Pulmonary artery endothelial cell (primary cell): ENCODE results near the gene NAP1L1. TPM values are rescaled to one million over a fixed set of nuclear protein-coding genes. Genes with fewer than 3 reads are reported as not detected.

Source experiments
- DNase-seq: peaks from one replicate; pipeline ENCODE4 v3.0.0-alpha.2; 2011; ENCODE audit warnings: low read depth, low spot score
- total RNA-seq: library from RNA; depleted of rRNA; stranded (reverse); fragments of >200 nt; gene quantifications from 2 replicates; pipeline ENCODE4 v1.2.3, GENCODE V29; 2014

The NAP1L1 gene
- 324 and 354 TPM in 2 replicates for total RNA-seq

DNA sequence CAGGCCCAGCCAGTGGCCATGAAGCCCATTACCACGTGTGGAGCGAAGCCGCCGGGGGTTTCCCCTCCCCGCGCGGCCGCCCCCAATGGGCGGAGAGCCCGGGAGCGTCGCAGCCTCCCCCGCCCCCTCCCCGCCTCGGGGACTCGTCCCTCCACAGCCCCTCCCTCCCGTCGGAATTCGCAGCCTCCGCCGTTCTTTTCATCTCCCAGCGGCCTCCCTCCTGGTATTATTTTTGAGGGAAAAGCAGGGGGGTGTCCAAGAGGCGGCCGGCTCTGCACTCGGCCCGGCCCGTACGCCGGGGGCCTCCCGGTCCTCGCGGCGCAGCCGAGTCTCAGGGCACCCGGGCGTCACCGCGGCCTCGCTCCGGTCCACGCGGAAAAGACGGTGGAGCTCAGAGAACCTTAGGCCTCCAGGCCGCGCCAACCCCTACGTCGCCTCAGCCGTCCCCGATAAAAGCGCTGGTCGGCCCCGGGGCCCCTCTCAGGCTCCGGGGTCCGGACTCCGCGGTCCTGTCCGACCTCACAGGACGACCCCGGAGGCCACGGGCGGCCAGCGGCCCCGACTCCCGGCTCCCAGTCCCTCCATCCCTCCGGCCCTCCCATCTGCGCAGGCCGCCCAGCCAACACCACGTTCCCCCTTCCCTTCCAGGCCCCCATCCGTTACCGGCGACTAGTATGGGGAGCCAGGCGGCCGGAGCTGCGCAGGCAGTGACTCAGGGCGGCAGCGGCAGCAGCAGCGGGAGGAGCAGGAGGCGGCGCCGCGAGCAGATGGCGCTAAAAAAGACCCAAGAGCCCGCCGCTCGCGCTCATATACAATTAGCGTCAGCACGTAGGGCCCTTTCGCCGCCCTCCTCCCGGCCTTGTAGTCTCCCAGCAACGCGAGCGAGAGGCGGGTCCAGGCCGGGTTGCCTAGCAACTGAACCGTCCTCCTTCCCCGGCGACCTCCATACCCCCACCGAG is at the start of gene NAP1L1:
Gene NAP1L1 (minus strand): TSS at position 782 of the 959 bp plus-strand sequence. CDS start 10,466 bp downstream, outside the sequence.
- peak; percentile 94 for DNase-seq

- DNase-seq, result no peak
These were observed 43.1 kb upstream of the NAP1L1 start for GRCh38 chr12:76127588-76127987.

DNA sequence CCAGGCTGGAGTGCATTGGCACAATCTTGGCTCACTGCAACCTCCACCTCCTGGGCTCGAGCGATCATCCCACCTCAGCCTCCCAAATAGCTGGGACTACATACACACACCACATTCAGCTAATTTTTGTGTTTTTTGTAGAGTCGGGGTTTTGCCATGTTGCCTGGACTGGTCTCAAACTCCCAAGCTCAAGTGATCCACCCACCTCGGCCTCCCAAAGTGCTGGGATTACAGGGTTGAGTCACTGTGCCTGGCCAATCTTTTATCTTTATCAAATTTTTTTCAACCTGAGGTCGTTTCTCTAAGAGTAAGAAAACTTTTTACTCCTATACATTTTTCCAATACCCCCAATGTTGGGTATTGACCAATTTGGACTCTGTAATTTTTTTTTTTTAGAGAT is 40.0 kb upstream of the NAP1L1 start:
- no peak for DNase-seq

DNA sequence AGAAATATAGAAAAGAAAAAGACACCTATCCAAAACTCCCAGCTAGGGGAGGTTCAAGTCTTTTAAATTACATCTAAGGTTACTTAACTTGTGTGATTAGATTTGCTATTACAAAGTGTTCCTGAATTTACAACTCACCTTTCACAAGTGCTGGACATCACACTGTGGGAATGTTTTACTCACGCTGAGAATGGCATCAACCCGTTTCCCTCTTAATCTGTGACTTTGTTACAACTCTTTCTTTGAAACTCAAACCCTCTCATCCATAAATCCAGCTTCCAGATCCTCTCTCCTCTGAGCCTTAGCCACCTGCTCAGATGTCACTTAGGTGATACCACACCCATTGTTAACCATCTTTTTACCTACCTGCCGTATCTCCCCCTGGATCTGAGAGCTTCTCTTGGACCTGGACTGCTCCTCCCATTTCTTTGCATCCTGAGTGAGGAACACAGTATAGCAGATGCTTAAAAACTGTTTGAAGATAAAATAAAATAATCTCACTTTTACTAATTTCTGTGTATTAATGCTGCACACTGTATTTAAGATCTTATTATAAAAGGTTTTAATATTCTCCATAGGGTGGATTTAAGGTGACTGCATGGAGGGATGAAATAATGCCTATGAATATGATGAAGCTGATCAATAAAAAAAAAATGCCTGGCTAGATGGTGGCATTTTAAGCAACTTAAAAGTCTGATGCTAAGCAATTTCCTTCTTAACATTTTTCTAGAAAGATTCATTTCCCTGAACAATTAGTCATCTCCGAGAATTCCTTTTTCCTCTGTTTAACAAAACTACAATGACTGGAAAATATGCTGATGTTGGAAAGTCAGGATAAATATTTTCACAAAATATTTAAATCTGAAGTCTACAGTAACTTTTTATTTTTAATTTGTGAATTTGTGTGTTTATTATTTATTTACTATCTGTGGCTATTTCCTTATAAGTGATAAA is 39.1 kb upstream of the NAP1L1 start:
- DNase-seq, result peak; percentile 57

GRCh38 chr12:76119887-76120286 is 35.4 kb upstream of the NAP1L1 start:
- DNase-seq, result no peak

DNA sequence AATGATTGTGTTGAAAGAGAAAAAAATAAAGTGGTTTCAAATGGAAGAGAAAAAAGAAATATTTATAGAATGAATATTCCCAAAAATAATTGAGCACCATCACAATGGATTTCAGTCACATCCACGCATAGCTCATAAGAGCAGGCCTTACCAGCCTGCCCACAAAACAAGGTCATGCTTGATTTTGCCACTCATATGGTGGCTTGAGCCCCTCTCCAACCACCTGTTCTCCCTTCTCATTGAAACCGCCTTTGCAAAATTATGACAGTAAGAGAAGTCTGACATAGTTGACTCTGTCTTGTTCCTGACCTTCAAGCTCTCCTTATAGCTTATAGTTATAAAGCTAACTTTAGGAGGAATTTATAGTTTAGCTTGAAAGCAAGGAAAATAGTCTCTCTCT is 33.3 kb upstream of the NAP1L1 start:
- no peak for DNase-seq

DNA sequence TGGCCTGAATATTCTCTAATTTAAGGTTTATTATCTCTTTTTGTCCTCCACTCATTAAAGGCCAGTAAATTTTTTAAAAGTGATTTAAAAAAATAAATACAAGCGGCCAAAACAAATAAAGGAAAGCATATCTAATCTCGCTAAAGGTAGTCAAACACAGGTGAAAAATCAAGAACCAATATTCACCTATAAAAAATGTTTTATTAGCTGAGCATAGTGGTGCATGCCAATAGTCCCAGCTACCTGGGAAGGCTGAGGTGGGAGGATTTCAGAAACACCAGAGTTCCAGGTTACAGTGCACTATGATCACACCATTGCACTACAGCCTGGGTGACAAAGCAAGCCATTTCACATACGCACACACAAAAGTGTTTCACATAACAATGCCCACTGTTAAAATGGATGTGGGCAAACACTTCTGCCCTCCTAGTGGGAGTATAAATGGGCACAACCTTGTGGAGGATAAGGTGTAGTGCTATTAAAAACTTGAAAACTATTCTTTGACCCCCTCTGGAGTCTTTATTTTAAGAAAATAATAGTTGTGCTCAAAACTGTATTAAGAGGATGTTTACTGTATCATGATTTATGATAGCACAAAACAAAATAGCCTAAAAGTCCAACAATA is 32.7 kb upstream of the NAP1L1 start:
- DNase-seq, result no peak

- DNase-seq, result no peak
These were observed 29.6 kb upstream of the NAP1L1 start for GRCh38 chr12:76113800-76114757.

DNA sequence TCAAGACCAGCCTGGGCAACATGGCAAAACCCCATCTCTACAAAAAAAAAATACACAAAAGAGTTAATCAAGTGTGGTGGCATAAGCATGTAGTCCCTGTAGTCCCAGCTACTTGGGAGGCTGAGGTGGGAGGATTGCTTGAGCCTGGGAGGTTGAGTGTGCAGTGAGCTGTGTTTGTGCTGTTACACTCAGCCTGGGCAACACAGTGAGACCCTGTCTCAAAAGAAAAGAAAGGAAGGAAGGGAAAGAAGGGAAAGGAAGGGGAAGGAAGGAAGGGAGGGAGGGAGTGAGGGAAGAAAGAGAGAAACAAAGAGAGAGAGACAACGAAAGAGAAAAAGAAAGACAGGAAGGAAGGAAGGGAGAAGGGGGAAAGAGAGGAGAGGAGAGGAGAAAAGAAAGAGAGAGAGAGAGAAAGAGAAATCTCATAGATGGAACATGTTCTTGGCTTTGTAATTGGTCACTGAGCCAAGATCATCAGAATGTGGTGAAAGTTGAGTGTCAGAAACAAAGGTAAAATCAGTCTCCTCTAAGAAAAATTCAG is 26.8 kb upstream of the NAP1L1 start:
- no peak for DNase-seq

DNA sequence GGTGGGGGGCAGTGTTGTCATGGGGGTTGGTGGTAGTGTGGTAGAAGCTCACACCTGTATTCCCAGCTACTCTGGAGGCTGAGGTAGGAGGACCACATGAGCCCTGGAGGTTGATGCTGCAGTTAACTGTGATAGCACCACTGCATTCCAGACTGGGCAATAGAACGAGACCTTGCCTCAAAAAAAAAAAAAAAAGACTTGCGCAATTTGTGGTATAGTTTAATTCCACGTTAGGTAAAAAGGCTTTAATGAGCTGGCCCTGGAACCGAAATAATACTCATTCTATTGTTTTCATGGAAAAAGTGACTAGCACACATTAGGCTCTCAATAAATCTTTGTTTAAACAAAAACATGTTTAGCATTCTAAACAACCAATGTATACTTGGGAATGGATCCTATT is 25.4 kb upstream of the NAP1L1 start:
- no peak for DNase-seq

DNA sequence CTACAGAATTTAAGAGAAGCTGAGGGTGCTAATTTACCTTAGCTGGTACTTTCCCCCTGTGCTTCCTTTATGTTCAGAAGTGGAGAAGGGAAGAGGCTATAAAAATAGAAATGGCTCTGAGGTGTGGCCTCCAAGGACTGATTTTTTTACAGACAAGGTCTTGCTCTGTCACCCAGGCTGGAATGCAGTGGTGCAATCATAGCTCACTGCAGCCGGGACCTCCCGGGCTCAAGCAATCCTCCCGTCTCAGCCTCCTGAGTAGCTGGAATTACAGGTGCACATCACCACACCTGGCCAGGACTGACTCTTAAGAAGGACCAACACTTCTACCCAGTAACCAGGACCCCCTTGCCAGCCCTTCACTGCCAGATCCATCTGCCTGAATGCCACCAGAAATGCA is 23.9 kb upstream of the NAP1L1 start:
- no peak for DNase-seq

DNA sequence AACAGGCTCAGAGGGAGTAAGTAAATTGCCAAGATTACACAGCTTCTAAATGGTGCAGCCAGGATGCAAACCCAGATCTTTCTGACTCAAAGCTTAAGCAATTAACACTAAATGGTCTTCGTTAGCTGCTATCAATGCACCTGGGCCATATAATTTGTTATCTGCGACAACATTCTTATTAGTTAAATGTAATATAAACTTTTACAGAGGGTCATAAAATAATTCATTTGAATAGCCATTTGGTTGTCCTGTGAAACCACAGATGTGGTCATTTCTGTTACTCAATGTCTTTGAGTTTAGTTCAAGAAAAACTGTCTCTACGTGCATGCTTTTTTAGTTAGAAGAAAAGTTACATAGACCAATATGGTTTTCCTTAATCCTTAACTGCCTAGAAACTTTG is 22.1 kb upstream of the NAP1L1 start:
- no peak for DNase-seq

- no peak for DNase-seq
These were observed 19.5 kb upstream of the NAP1L1 start for GRCh38 chr12:76103958-76104357.

DNA sequence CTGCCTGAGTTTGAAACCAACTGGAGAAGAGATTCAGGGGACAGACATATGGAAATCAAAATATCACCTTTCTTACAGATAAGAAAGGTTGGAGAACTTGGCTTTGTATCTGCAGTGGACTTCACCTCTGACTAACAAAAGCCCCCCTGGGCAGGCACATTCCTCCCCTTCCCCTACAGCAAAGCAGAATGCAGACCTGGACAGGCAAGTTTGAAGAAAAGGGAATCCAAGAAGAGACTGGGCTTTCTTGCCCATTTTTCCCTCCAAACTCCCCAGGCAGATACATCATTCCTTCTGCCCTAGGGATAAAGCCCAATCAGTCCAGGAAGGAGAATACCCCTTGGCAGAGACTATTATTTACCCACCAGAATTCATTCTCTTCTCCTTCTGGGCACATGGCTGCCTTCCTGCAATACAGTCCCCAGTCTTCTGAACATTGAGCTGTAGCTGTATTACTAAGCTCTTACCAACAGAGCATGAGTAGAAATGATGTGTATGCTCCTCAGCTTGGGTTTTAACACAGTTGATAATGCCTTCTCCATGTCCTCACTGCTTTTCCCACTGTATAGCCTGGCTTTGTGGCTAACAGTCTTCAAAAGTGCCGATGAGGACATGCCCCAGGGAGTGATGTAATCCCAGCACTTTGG is 17.4 kb upstream of the NAP1L1 start:
- DNase-seq, result no peak

DNA sequence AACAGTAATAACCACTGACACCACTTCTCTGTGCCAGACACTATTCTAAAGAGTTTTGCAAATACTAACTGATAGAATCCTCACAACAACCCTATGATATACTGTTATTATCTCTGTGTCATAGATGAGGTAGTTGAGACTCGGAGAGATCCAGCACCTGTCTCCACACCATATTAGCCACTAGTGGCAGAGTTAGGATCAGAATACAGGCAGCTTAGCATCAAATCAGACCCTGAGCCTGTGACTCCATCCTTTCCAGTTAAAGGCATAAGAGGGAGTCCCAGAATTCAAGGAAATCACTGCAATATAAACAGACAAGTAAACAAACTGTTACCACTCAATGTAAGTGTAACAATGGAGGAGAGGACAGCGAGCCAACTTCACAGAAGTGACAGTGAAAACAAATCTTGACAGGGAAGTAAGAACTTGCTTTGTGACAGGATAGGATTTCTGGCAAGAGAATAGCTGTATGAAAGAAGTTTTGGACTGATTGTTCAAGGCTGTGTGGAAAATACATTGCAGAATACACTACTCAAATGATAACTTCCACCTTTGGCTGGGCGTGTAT is 11.7 kb upstream of the NAP1L1 start:
- no peak for DNase-seq

GRCh38 chr12:76094754-76095153 is 10.3 kb upstream of the NAP1L1 start:
- DNase-seq, result no peak

DNA sequence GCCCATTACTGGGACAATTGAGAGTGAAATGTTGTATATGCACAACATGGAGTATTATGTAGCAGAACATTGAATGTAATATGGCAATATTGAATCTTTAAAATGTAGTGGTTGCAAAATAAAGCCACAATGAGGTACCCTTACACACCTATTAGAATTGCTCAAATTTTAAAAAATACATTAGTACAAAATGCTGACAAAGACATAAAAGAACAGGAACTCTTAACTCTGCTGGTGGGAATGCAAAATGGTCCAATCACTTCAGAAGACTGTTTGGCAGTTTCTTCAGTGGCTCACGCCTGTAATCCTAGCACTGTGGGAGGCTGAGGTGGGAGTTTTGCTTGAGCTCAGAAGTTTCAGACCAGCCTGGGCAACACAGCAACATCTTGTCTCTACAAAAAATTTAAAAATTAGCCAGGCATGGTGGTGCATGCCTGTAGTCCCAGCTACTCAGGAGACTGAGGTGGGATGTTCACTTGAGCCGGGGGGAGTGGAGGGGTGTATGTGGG is 6.8 kb upstream of the NAP1L1 start:
- DNase-seq, result no peak

GRCh38 chr12:76085520-76085868 is 1.0 kb upstream of the NAP1L1 start:
- DNase-seq, result peak; percentile 19

- DNase-seq, result peak; percentile 13
These were observed 506 bp upstream of the NAP1L1 start for GRCh38 chr12:76084863-76085519.
